Panc1 (cell line): ENCODE results near the gene VPS33B. TPM values are rescaled to one million over a fixed set of nuclear protein-coding genes. Genes with fewer than 3 reads are reported as not detected.

Experiments
- ATAC-seq: fragments of 200-7000 bp; cut with Tn5 transposase; 2 replicates; pipeline ENCODE4 v1.9.1; 2020; ENCODE audit warnings: mild to moderate bottlenecking, moderate library complexity
- BruUV-seq: library from RNA; stranded (reverse); fragments of 400-500 nt; replicated peaks from 2 replicates; lab custom pipeline; 2021; lab: Mats Ljungman, UMichigan
- CTCF ChIA-PET: fragments of 300-600 bp; sonication (Branson Sonifier 250); formaldehyde crosslinking; loops from one replicate; lab custom pipeline; 2022; ENCODE audit warnings: antibody characterized with exemption; lab: Charles Lee
- POLR2A ChIA-PET: fragments of 300-600 bp; sonication (Branson Sonifier 250); formaldehyde crosslinking; loops from one replicate; lab custom pipeline; 2022; ENCODE audit warnings: antibody characterized with exemption; lab: Charles Lee
- DNase-seq: peaks from one replicate; pipeline ENCODE4 v3.0.0-alpha.2; 2010; ENCODE audit warnings: low read depth, low spot score
- H3K27ac ChIP-seq: 2 replicates; pipeline ENCODE4 v1.5.1; 2011; ENCODE audit warnings: mild to moderate bottlenecking, low read length, inconsistent platforms
- H3K27me3 ChIP-seq: fragments of 200-500 bp; sonication (Bioruptor generic); 2 replicates; pipeline ENCODE4 v1.6.0; 2014; ENCODE audit warnings: low read length, inconsistent platforms; ENCODE audit not compliant: control insufficient read depth, insufficient read depth
- H3K36me3 ChIP-seq: fragments of 200-500 bp; sonication (Bioruptor generic); 2 replicates; pipeline ENCODE4 v1.5.1; 2014; ENCODE audit warnings: inconsistent platforms, mild to moderate bottlenecking, low read length, moderate library complexity; ENCODE audit not compliant: control insufficient read depth, insufficient read depth
- H3K4me1 ChIP-seq: 2 replicates; pipeline ENCODE4 v1.5.1; 2011; ENCODE audit warnings: inconsistent platforms, mild to moderate bottlenecking, low read length, moderate library complexity; ENCODE audit not compliant: control insufficient read depth, insufficient read depth
- H3K4me3 ChIP-seq, 2 experiments: 2 replicates each; pipeline ENCODE4 v1.5.1; 2011 to 2012; ENCODE audit warnings: low read depth in 2 of 2, low read length in 2 of 2, mild to moderate bottlenecking in 2 of 2, inconsistent platforms in 1 of 2, moderate library complexity in 1 of 2
- H3K9me3 ChIP-seq: fragments of 200-500 bp; sonication (Bioruptor generic); 2 replicates; pipeline ENCODE4 v1.5.1; 2014; ENCODE audit warnings: low read depth, mild to moderate bottlenecking, inconsistent platforms, low read length, moderate library complexity; ENCODE audit not compliant: control insufficient read depth, insufficient read depth
- POLR2AphosphoS5 ChIP-seq: IDR thresholded peaks from 2 replicates; pipeline ENCODE4 v1.6.1; 2012; ENCODE audit warnings: mild to moderate bottlenecking, low read depth, low read length, moderate library complexity
- REST ChIP-seq, 2 experiments: IDR thresholded peaks; 2 replicates each; pipeline ENCODE4 v1.6.1; 2011 to 2012; ENCODE audit warnings: low read depth in 2 of 2, control low read depth in 1 of 2, low read length in 1 of 2, mild to moderate bottlenecking in 1 of 2, moderate library complexity in 1 of 2; ENCODE audit not compliant: insufficient read depth in 1 of 2
- SIN3A ChIP-seq: IDR thresholded peaks from 2 replicates; pipeline ENCODE4 v1.6.1; 2012; ENCODE audit warnings: low read depth, mild to moderate bottlenecking, low read length, moderate library complexity, borderline replicate concordance; ENCODE audit not compliant: insufficient read depth
- TCF7L2 ChIP-seq: IDR thresholded peaks from 2 replicates; pipeline ENCODE4 v1.6.1; 2011; ENCODE audit warnings: mild to moderate bottlenecking, low read depth, low read length, inconsistent platforms
- in situ Hi-C: cut with HindIII; loops from 2 replicates; pipeline ENCODE4 v1.10.0; 2016; ENCODE audit warnings: low sequenced_read_pairs, low pct_unique_long_range_greater_than_20kb
- intact Hi-C: fragments of 100-400 bp; cut with micrococcal nuclease; formaldehyde crosslinking; loops from one replicate; pipeline ENCODE4 v1.10.0; 2022; ENCODE audit not compliant: unreplicated experiment
- total RNA-seq: library from RNA; stranded (reverse); gene quantifications from one replicate; pipeline ENCODE4 v1.2.1, GENCODE V29; 2021; ENCODE audit not compliant: unreplicated experiment
- TF ChIP-seq, protein P1 (sequence below): fragments of 450-650 bp; IDR thresholded peaks from 2 replicates; pipeline ENCODE4 v1.5.1; 2017; ENCODE audit warnings: mild to moderate bottlenecking

VPS33B gene
- total RNA-seq, 1 experiment from 2014 or later, result 16.3 TPM

DNA sequence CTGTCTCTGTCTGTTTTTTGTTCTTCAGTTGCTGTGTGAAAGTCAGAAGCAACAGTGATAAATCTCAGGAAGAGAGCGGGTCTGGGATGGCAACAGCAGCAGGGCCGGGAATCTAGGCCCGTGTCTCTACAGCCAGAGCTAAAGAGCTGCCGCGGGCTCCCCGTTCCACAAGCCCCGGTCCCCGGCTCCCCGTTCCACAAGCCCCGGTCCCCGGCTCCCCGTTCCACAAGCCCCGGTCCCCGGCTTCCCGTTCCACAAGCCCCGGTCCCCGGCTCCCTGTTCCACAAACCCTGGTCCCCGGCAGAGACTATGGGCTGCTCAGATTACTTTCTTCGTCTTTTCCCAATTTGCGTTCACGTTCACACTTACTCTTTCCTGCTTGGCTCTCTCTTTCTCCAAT, 48.2 kb downstream of the VPS33B start:
- no TSS peak for BruUV-seq
- intact Hi-C loops (no loop called here), in situ Hi-C loops (no loop called here)
- no peak; the same call in 1 of the 2 replicates for ATAC-seq
- TF ChIP-seq TCF7L2 (no peak), REST (IDR thresholded peaks at IDR 0.05; ENCODE audit: insufficient read depth in 1 of 2, low read depth in 2 of 2, low read length in 1 of 2) (no peak), SIN3A (no peak), POLR2AphosphoS5 (no peak)
- TF ChIP-seq, protein P1, sequence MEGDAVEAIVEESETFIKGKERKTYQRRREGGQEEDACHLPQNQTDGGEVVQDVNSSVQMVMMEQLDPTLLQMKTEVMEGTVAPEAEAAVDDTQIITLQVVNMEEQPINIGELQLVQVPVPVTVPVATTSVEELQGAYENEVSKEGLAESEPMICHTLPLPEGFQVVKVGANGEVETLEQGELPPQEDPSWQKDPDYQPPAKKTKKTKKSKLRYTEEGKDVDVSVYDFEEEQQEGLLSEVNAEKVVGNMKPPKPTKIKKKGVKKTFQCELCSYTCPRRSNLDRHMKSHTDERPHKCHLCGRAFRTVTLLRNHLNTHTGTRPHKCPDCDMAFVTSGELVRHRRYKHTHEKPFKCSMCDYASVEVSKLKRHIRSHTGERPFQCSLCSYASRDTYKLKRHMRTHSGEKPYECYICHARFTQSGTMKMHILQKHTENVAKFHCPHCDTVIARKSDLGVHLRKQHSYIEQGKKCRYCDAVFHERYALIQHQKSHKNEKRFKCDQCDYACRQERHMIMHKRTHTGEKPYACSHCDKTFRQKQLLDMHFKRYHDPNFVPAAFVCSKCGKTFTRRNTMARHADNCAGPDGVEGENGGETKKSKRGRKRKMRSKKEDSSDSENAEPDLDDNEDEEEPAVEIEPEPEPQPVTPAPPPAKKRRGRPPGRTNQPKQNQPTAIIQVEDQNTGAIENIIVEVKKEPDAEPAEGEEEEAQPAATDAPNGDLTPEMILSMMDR, result no peak
- H3K9me3 ChIP-seq, result no peaks in the 10 kb centered on the region
- ChIA-PET CTCF (no interaction called here), POLR2A (no interaction called here)
- H3K4me1 ChIP-seq, result no peaks in the 10 kb centered on the region
- H3K27me3 ChIP-seq, result no peaks in the 10 kb centered on the region
- H3K27ac ChIP-seq, result no peak overlapping the region
- no peak for DNase-seq
- H3K4me3 ChIP-seq, result no peak overlapping the region
- peaks cover 34% of the 10 kb centered on the region for H3K36me3 ChIP-seq

- TF ChIP-seq REST (IDR thresholded peaks at IDR 0.05; ENCODE audit: insufficient read depth in 1 of 2, low read depth in 2 of 2, low read length in 1 of 2) (no peak), POLR2AphosphoS5 (no peak), TCF7L2 (no peak), SIN3A (no peak)
- TF ChIP-seq, protein P1, result no peak
- intact Hi-C loops (no loop called here), in situ Hi-C loops (no loop called here)
- DNase-seq (no peak), ATAC-seq (no peak)
- ChIA-PET CTCF (no interaction called here), POLR2A (interaction anchor here (1.0 kb wide), 1 partner anchor 24 kb away, joined by 12 read pairs; no protein-coding TSS in a partner anchor)
- no peaks in the 10 kb centered on the region for H3K4me1 ChIP-seq
- no peak overlapping the region for H3K4me3 ChIP-seq
- H3K36me3 ChIP-seq, result peaks cover 44% of the 10 kb centered on the region
- no peak overlapping the region for H3K27ac ChIP-seq
- H3K27me3 ChIP-seq, result no peaks in the 10 kb centered on the region
- H3K9me3 ChIP-seq, result no peaks in the 10 kb centered on the region
- no TSS peak for BruUV-seq
These were observed 50.3 kb downstream of the VPS33B start for GRCh38 chr15:90972133-90972532.
